Measurements from ENCODE around the gene ALDH3A1.
A peak's percentile ranks its signal among the peaks of the same experiment; 100 is the strongest.
"Not testable (repeated sequence)": the region's sequence is repeated elsewhere in the genome, so short reads cannot be mapped to it uniquely, and the experiment has no call there.

The ALDH3A1 gene

GRCh38 chr17:19747829-19748806 lies at the start of gene ALDH3A1:
ALDH3A1 (minus strand) TSS chr17:19748298; CDS start chr17:19745129, 3,169 bp downstream.
- DNase-seq: no peak

DNA sequence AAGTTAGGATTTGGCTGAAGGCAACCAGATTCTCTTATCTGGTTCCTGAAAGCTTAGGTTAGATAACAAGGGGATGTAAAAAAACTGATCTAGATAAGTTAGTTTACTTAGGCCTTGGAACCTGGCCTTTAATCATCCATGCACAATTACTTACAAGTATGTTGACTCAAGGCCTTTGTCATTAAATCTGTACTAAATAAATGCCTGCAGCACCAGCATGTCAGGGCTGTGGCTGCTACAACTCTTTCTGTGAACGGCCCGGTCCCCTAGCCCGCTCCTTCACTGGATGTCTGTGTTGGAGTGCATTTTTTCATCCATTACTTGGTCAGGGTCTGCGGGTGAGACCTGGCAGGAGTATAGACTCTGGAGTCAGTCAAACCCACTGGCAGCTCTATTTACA lies 48.4 kb upstream of the ALDH3A1 start:
- no peak for DNase-seq

- DNase-seq: no peak
Observed at GRCh38 chr17:19791918-19792550, 43.9 kb upstream of the ALDH3A1 start.

GRCh38 chr17:19787733-19788357 lies 39.7 kb upstream of the ALDH3A1 start:
- DNase-seq: no peak

DNA sequence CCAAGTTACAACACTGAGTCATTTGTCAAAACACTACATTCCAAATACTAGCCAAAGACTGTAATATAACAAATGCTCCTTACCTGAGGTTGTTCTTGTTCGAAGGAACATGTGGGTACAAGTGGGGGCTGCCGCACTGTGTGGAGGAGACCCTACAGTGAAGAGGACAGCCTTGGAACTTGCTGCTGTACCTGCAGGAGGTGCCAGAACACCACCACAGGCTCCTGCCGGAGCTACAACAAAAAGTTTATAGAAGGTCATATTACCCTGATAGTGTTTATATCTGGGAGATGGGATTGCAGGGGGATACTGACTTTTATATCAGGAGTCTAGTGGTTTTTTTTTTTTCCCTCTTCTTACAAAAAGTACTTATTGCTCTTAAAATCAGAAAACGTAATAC lies 37.8 kb upstream of the ALDH3A1 start:
- DNase-seq: no peak

GRCh38 chr17:19781488-19782458 lies 33.7 kb upstream of the ALDH3A1 start:
- no peak for DNase-seq

DNA sequence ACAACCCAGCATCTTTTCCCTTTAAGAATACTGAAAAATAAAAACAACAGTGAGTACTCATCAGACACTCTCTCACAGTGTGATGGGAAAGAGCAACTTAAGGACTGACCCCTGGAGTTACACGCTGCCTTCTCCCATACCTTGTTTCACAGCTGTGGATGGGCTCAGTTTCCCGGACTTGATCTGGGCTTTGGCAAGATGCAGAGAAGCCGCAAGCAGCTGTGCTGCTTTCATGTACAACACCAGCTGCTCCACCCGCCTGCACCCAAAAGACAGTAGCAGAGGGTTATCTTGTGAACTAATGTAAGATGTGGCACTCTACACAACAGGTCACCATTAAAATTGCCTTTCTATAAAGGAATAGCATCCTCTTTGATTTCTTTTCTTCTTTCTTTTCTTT lies 32.7 kb upstream of the ALDH3A1 start:
- no peak for DNase-seq

DNA sequence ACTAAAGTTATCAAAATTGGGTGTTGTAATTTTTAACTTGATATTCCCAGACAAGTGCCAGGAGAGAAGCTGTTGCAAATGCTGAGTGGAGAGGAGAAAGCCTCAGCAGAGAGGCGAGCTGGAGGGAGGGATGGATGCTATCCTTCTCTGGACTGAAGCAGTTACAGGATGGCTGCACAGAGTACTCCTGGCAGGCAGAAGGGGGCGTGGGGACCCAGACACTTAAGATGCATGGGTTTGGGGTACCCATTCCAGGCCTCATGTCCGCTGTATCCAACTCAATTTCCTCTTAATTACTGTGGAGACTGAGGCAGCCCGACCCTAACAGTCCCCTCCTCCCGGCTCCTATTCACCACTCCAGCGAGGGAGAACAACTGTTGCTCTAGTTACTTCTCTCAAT lies 25.4 kb upstream of the ALDH3A1 start:
- no peak for DNase-seq

GRCh38 chr17:19771971-19772630 lies 24.0 kb upstream of the ALDH3A1 start:
- peak; percentile 74 for DNase-seq

DNA sequence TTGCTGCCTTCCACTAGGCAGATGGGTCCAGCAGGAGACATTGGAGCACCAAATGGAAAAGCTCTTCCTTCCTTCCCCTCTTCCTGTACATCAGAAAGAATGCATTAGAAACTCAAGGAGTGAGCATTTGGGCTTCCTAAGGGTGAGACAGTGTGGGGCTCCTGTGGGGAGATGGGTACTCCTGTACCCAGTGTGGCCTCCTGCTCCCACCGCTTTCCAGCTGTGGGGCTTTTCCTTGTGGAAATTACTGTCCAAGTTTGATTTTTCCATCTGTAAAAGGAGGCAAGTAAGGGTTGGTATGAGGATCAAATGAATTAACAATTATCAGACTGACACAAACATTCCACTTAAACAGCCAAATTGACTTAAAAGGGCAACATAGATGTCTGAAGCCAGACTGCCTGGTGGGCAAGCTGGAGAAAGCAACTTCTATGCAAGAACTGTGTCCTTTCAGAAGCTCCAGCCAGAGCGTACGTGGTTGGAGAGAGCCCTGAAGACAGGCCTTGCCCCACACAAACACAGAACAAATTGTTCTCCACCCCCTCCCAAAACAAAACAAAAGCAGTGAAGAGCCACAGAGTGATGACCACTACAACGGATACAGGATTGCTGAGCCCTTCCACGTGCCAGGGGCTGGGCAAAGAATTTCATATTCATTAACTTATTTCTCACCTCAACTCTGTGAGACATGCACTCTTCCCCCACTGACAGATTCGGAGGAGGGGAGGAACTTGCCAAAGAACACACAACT lies 23.1 kb upstream of the ALDH3A1 start:
- no peak for DNase-seq

DNA sequence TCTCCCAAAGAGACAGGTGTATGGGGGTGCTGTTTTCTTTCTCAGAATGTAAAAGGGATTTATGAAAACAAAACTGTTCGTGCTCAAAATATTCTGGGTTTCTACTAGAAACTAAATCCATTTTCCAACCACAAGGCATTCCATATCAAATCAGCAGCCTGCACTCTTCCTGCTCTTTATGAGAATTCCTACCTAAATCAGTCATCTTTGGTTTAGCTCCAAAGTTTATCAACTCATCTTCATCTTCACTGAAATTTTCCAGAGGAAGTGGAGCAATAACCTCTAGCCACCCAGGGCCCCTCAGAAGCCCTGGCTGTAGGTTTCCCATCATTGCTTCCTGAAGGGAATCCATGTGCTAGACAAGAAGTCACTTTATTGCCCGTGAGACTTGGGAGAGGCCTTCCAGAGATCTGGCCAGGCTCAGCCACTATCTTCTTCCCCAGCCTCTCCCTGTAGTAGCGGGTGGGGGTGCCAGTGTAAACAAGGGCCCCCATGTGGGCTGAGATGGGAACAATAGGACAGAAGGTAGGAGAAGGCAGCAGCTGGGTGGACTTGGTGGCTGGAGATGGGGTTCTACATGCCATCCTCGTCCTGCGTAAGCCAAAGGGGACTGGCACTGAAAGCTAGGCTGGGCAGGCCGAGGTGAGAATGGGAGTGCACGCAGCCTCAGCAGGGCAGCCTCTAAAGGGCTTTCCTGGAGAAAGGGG lies 22.0 kb upstream of the ALDH3A1 start:
- no peak for DNase-seq

DNA sequence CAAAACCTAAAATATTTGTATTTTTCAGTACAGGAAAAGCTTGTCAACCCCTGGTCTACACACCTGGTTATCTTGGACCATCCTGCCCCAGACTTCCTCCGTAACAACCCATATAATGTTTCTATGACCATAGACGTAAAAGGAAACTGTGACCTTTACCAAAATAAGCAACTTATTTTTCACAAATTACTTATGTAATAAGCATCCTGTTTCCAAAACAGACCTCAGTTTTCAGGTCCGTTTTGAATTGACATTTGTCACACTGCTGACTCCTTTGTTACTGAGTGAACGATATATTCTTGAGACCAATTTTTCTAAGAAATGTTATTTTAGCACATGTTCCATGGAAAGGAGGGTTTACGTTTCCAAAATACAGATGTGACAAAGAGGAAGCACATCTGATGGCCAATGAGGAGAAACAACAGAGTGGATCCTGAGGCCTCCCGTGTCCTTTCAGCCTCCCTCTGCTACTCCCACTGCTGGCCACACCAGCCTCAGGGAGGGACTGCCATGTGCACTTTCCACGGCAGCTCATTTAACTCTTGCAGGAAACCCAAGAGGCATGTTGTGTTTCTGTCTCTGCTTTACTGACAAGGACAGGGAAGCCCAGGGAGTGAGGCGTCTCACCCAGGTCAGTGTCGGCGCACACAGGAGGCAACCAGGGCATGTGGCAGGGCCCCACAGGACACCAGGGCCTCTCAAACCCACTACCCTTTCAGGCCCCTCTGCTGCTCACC lies 20.1 kb upstream of the ALDH3A1 start:
- no peak for DNase-seq

- peak; percentile 76 for DNase-seq
Observed at GRCh38 chr17:19766421-19767270, 18.5 kb upstream of the ALDH3A1 start.

- no peak for DNase-seq
Observed at GRCh38 chr17:19766016-19766415, 17.9 kb upstream of the ALDH3A1 start.

DNA sequence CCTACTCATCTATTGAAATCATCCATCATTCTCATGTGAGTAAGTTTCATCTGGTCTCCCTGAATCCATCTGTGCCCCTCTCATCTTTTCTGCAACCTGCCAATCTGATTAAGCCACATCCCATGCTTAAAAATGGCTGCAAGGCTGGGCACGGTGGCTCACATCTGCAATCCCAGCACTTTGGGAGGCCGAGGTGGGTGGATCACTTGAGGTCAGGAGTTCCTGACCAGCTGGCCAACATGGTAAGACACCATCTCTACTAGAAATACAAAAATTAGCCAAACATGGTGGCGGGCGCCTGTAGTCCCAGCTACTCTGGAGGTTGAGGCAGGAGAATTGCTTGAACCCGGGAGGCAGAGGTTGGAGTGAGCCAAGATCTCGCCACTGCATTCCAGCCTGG lies 15.9 kb upstream of the ALDH3A1 start:
- not testable (repeated sequence) for DNase-seq

DNA sequence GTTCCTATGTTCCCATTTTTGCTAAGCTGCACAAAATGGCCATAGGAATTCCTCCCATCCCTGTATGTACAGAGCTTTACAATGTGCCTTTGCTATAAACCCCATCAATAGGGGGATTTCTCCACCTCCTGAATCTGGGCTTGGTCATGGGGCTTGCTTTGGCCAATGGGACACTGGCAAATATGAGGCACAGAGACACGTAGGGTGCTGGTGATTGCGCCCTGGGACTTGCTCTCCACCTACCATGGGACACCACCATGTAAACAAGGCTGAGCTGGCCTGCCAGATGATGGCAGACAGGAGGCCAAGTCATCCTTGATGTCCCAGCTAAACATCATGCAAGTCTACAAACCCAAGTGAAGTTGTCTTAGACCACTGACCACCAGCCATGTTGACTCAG lies 15.3 kb upstream of the ALDH3A1 start:
- no peak for DNase-seq

DNA sequence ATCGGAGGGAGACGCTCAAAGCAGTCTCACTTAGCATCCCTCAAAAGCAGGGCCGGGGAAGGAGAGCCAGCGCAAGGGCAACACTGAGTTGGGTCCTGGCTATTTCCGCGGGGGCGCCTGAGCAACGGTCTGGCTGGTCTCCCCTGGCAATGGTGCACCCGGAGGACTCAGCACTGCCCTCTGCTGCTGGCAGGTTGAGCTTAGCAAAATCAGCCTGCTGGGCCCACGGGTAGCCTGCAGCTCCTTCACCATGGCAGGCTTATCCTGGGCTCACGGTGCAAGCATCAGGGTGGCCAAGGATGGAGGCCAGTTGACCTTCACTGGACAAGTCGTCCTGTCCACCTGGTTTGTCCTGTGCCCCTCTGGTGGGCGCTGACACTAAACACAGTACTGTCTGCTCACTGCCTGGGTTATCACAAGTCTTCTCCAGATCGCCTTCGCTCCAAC lies 14.4 kb upstream of the ALDH3A1 start:
- DNase-seq: peak; percentile 66

- no peak for DNase-seq
Observed at GRCh38 chr17:19760746-19761145, 12.6 kb upstream of the ALDH3A1 start.

Measured in CD4-positive, alpha-beta T cell treated with Interleukin-10 for 1 hour (primary cell).